ENCODE results near the gene CCSAP.

- no peak for TF ChIP-seq POLR2A (IDR thresholded peaks at IDR 0.05)
- TF ChIP-seq, protein P1, sequence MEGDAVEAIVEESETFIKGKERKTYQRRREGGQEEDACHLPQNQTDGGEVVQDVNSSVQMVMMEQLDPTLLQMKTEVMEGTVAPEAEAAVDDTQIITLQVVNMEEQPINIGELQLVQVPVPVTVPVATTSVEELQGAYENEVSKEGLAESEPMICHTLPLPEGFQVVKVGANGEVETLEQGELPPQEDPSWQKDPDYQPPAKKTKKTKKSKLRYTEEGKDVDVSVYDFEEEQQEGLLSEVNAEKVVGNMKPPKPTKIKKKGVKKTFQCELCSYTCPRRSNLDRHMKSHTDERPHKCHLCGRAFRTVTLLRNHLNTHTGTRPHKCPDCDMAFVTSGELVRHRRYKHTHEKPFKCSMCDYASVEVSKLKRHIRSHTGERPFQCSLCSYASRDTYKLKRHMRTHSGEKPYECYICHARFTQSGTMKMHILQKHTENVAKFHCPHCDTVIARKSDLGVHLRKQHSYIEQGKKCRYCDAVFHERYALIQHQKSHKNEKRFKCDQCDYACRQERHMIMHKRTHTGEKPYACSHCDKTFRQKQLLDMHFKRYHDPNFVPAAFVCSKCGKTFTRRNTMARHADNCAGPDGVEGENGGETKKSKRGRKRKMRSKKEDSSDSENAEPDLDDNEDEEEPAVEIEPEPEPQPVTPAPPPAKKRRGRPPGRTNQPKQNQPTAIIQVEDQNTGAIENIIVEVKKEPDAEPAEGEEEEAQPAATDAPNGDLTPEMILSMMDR (IDR thresholded peaks at IDR 0.05): no peak
Measured at GRCh38 chr1:229278120-229278741, 64.6 kb downstream of the CCSAP start.

All from Peyer's patch (tissue), 4 donors.